HUDEP-2 (cell line): ENCODE data around the gene CHST11.
A peak's percentile ranks its signal among the peaks of the same experiment; 100 is the strongest.

Experiments used
- DNase-seq, 76 experiments: peaks; one replicate each; lab custom pipeline; 2025; ENCODE audit not compliant: unreplicated experiment in 76 of 76; lab: John Stamatoyannopoulos, UW

The CHST11 gene

DNA sequence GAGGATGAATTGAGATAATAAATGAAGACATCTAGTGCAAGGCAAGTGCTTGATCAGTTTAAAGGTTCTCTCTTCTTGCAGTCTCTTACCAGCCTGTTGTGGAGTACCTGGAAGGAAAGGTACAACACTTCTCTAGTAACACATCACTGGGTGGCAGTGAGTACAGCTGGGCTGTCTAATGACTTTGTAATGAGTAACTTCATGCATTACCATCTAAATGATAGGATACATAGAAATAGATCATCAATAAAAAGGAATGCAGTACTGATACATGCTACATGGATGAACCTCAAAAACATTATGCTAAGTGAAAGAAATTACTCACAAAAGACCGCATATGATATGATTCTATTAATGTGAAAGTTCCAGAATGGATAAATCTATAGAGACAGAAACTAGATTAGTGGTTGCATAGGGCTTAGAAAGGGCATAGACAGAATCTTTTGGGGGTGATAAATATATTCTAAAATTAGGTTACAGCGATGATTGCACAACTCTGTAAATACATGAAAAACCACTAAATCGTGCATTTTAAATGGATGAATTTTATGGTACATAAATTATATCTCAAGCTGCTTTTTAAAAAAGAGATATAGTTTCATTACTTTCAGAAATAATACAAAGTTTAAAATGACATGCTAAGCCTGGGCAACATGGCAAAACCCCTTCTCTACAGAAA, 224.4 kb downstream of the CHST11 start:
- no peak for DNase-seq

DNA sequence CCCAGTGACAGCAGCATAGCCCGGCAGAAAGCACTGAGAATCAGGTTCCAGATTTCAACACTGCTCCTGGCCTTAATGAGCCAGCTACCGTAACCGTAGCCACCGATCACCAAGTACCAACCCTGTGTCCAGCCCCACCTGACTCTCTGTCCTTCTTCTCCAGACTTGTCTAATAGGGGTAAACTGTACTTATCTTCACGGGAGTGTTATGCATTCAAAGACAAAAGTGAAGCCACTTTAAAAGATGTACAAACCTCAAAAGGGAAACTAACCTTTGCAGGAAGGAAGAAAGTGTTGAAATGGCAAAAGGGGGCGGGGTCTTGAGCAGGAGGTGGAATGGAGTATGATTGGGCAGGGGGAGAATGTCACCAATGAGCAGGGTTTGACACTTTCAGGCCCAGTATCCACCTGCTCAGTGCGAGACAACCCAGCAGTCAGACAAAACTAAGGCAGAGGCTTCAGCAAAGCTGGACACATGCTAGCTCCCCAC, 226.1 kb downstream of the CHST11 start:
- no peak for DNase-seq

DNA sequence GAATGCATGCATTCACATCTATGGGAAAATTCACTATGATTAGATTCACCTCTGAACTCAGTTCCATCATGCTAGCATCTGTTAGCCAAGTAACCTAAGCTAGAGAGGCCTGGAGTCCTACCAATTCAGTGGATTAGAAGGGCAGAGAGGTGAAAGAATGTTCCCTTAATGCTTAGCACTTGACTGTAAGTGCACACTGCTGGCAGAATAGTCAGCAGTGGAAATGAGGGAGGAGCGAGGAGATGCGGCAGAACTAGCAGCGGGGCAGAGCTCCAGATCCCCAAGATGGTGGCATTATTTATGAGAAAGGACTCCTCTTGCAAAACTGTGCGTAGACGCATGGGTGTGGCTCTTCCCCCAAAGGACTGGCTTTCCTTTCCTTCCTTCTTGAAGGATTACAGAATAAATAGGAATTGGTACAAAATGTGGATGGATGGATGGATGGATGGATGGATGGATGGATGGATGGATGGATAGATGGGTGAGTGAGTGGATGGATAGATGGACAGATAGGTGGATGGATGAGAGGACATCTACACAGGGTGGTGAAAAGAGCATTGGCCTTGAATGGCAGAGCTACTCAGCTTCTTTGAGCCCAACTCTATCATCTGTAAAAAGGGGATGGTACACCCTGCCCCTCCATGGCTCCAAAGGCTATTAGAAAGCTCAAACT, 227.2 kb downstream of the CHST11 start:
- no peak for DNase-seq

DNA sequence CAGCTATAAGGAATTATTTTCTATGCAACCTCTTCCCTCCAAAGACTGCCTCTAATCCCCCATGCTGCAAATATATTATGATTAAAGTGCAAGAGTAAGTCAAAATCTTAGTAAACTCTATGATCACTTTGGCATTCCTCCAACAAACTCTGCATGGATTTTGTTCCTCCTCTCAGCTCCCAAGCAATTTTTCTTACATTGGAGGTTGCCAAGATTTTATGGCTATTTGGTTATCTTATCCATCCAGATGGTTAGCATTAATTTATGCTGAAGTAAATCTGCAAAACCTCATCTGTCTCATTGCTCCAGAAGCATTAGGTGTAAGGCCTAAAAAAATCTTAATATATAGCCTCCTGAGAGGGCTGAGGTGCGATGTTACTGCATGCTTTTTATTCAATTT, 228.1 kb downstream of the CHST11 start:
- DNase-seq: peak in 1 of 76 experiments; percentile 2

DNA sequence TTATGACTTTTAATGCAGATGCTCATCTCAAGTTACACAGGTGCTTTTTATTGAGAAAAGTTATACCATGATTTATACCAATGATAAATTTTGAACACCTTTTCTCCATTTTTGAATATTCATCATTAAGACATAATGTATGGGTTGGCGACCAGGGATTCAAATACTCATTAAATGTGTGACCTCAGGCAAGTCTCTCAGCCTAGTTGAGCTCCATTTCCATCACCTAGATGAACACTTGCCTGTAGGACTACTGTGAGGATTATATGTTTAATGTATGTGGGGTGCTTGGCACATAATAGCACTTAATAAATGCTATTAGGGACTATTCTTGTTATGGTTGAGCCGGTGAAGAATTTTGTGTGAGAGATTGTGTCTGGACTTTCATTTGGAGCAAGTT, 228.6 kb downstream of the CHST11 start:
- no peak for DNase-seq

DNA sequence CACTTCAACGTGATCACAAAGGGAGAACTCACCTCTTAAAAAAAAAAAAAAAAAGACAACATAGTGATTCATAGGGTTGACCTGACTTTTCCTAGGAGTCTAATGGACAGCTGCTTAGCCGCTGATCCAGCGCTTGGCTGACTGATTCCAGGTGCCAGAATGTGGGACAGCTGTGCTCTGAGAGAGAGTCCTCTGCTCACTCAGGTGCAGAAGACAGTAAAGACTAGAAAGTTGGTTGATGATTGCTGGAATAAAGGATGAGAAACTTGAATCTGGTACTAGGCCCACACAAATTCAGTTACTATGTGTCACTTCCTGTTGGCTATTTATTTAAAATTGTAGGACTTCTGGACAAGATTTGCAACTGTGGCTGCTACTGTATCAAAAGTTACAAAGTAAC, 229.4 kb downstream of the CHST11 start:
- DNase-seq: no peak

DNA sequence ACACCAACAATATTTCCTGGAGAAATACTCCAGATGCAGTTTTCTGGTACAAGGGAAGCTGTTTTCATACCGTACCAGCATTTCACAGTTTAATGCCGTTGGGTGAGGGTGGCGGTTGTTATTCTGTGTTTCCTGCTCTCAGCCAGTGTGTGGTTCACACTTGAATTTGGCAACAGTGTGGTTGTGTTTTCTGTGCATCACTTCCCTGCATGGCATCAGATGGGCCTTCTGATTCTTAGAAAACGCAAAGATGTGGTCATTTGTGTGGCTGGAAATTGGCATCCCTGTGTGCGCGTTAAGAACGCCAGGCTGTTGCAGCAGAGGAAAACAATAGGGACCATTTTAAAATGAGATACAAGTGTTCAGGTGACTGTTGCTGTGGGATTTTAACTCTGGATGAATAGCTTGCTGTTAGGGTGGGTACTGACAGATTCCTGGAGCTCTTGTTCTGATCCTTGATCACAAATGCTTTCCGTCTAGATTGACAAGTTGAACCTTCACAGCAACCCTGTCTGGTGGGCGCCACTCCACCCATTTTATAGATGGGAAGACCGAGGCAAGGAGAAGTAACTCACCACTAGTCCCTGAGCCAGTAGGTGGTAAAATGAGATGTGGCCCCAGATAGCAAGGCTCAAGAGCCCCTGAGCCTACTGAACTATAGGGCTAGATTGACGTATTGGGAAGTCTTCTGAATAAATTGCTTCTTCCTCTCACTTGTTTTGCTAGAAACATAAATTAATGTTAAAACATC, 231.2 kb downstream of the CHST11 start:
- DNase-seq: no peak

DNA sequence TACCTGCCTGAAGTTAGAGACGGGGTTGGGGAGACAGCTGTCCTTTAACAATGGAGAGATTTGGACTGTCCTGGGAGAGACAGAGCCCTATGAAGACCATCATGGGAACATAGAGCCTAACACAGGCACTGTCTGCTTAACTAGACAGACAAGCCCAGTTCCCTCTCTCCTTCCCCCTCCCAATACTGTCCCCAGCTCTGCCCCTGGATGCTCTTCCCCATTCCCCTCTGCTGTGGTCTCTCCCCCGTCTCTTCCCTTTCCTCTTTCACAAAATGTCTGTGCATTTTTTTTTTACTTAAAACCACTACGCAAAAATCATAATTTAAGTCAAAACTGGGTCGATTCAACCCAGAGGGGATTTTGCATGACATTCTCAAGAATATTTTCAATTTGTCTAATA, 232.9 kb downstream of the CHST11 start:
- no peak for DNase-seq

DNA sequence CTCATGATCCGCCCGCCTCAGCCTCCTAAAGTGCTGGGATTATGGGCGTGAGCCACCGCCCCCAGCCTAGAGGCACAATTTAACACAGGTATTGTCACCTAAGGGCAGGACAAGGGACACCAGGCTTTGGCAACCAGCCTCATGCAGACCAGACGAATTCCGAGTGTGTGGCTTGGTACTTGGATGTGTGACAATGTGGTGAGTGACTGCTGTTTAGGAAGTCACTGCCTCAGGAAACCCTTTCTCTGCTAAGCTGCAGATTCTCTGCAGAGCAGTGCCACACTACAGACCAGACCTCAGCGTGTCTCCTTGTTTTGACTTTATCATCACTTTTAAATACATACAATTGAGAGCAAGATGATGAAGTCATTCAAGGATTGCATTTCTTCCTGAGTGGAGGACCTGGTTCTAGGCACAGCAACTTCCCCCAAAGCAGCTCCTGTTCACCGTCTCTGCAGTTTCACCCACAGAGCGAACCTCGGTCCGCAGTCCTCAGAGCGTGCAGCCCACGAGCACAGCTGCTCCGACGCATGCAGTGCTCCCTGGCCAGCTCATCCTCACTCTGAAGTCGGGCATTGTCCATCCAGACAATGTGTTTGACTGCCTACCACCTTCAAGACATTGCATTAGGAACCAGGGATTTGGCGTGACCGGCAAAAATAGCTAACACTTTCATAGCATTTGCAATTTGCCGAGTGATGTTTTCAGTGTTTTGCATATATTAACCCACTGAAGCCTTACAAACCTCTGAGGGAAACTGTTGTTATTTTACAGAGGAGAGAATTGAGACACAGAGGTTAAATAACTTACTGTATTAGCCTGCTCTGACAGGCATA, 235.2 kb downstream of the CHST11 start:
- no peak for DNase-seq

DNA sequence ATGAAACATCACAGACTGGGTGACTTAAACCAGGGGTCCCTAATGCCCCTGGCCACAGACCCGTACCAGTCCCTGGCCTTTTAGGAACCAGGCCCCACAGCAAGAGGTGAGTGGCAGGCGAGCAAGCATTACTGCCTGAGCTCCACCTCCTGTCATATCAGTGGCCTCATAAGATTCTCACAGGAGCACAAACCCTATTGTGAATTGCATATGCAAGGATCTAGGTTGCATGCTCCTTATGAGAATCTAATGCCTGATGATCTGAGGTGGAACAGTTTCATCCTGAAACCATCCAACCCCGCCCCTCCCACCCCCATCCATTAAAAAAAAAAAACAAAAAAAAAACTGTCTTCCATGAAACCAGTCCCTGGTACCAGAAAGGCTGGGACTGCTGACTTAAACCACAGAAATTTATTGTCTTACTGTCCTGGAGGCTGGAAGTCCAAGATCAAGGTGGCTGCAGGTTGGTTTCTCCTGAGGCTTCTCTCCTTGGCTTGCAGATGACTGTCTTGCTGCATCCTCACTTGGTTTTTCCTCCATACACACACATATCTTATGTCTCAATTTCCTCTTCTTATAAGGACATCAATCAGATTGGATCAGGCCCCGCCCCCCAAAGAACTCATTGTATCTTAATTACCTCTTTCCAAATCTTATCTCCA, 235.9 kb downstream of the CHST11 start:
- no peak for DNase-seq

DNA sequence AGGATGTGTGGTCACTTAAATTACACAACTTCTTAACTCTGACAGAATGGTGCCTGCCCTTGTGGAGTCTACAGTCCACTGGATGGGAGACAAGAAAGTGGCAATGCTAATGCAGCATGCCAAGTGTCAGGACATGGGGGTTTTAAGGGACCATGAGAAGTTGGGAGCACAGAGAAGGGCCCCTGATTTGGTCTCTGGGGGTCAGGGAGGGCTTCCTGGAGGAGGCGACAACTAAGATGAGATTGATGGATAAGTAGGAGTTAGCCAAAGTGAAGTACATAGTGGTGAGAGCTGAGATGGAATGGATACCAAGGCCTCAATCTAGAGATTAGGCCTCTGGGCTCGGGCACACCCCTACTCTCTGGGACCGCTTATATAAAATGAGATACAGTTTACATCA, 236.7 kb downstream of the CHST11 start:
- DNase-seq: no peak

DNA sequence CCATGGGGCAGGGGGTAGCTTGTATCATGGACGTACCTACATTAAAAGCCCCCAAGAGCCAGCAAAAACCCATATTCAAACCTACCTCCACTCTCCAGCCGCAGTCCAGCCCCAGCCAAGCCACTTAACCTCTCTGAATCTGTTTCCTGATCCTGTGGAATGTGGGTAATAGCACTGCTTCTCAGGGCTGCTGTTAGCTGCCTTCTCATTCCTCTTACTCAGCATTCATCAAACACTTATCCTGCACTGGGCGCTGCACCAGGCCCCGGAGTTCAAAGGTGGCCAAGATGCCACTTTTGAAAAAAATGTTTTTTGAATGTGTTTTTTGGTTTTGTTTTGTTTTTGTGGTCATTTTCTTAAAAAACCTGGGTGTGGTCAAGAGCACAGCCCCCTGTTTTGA, 237.4 kb downstream of the CHST11 start:
- no peak for DNase-seq

DNA sequence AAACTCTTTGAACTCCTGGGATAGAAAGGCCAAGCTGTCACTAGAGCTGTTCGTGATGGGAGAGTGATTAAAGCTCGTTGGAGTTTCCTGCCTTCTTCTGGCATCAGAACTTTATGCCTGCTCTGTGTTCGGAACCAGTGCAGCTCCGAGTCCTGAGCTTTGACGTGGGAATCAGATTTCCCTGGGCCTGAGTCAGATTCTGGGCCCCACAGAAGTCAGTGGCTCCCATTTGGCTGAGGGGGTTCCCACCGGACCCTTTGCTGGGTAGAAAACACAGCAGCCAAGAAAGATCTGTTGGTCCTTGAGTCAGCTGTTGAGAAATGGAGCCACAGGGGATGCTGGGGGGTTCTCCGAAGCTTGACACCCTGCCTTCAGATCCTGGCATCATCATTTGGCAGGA, 238.0 kb downstream of the CHST11 start:
- DNase-seq: no peak

DNA sequence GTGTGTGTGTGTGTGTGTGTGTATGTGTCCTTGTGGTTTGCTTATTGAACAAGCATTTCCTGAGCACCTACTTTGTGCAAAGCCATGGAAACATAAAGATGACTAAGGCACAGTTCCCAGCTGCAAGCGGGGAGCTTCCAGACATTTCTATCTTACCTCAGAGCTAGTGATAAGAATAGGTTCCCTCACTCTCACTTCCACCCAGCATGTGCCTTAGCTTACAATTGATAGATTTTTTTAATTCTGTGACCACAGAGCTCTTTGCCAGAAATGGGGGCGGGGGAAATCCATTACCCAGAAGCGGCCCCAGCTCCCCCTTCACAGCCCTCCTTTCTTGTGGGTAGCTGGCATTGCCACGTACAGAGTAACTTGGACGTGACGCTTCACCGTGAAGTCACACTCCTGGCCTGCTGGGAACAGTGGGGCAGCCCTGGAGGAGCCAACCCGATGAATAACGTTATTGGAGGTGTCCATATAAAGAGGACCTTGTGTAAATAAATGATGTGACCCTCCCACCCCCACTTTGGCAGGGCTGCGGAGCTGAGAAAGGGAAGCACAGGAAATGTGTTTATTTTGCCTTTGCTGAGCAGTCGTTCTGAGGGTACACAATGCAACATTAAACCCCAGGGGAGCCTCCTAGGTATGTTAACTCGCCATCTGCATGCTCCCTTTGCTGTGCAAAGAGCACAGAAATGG, 238.9 kb downstream of the CHST11 start:
- no peak for DNase-seq

DNA sequence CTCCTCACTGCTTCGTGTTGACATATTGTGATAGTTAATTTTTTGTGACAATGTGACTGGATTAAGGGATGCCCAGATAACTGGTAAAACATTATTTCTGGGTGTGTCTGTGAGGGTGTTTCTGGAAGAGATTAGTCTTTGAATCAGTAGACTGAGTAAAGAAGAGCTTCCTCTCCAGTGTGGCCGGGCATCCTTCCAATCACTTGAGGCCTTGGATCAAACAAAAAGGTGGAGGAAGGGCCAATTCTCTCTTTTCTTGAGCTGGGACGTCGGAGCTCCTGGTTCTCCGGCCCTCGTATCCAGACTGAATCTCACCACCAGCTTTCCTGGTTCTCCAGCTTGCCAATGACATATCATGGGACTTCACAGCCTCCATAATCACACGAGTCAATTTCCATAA, 240.4 kb downstream of the CHST11 start:
- DNase-seq: no peak

DNA sequence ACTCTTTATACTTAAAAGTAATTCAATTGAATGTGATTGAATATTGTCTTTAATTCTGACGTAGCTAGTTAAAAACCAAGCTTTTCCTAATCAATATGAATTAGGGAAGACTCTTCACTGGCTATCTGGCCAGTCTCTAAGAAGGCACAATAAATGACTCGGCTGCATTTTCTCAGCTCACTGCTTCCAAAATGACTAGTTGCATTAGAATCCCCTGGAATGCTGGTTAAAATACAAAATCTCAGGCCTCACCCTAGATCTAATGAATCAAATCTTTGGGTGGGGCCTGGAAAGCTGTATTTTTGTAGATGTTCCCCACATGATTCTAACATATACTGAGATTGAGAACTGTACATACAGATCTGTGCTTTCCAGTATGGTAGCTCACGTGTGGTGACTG, 242.1 kb downstream of the CHST11 start:
- no peak for DNase-seq

DNA sequence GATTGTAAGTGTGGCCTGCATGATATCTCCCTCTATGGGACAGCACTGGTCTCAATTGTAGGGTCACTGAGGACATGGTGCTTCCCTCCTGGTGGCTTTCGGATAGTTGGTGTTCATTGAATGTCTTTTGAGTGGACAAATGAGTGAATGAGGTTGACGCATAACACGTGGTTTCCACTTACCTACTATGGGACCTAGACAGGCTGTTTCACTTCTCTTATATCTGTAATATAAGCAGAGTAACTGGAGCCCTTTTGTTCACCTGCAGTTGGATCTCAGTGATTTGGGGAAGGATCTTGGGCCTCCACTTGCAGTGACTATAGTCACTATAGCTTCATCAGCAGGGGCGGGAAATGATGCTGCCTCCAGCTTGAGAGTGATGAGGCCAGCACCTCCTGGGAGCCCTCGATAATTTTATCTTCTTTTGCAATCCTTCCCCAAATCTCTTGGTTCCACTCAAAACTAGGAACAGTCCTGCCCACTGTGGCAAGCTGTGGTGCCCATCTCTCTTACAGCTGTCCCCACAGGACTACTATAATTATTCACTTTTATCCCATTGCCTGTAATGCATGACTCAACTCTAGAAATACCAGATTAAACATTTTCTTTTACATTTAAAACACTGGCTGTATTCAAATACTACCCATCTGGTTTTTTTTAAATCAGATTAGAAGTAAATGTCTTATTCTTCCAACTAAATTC, 242.9 kb downstream of the CHST11 start:
- DNase-seq: peak in 1 of 76 experiments; percentile 9

DNA sequence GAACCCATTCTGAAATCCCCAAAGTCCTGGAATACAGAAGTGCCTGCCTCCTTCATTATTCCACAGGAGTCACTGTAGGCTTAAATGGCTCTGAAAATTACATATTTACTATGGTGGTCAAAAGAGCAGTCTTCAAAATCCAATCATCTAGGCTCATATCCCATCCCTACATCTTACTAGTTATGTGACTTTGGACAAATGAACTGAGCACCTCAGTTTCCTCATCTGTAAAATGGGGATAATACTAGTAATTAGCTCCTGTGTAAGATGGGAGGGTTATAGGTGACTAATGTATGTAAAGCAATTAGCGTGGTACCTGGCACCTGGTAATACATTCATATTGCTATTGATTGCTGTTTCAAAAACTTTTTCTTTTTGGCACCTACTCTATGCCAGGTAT, 243.6 kb downstream of the CHST11 start:
- DNase-seq: no peak

DNA sequence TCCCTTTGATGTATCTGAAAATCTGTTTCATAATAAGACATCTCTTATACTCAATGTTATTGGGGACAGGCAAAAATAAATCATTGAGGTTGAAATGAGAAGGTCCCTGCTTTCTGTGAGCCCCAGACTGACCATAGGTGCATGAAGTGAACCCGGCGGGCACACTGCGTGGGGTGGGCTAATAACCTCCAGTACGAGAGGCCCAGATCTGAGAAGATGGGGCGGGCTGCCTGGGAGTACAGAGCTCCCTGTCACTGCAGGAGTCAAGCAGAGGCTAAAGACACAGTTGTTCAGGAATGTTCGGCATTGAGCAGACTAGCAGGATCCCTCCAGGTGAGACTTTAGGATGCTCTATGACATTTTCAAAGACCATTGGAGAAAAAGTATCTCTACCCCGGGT, 244.6 kb downstream of the CHST11 start:
- DNase-seq: no peak
